Stomach smooth muscle (tissue), 2 donors: ENCODE measurements around the gene NEU4.

ENCODE experiments used
- H3K27ac ChIP-seq: one replicate; pipeline ENCODE4 v1.7.0; 2013; ENCODE audit warnings: mild to moderate bottlenecking, low read length, inconsistent platforms
- H3K27me3 ChIP-seq, 2 donors: one replicate each; pipeline ENCODE4 v1.7.0; 2013; ENCODE audit warnings: low read length in 2 of 2; ENCODE audit not compliant: insufficient read depth in 2 of 2, control insufficient read depth in 1 of 2
- H3K36me3 ChIP-seq, 2 donors: one replicate each; pipeline ENCODE4 v1.7.0; 2013; ENCODE audit warnings: low read length in 2 of 2; ENCODE audit not compliant: control insufficient read depth in 2 of 2, insufficient read depth in 2 of 2
- H3K4me1 ChIP-seq: one replicate; pipeline ENCODE4 v1.7.0; 2013; ENCODE audit warnings: low read length; ENCODE audit not compliant: control insufficient read depth, insufficient read depth
- H3K4me3 ChIP-seq, 2 donors: one replicate each; pipeline ENCODE4 v1.7.0; 2013; ENCODE audit warnings: low read length in 2 of 2
- H3K9ac ChIP-seq, 2 donors: one replicate each; pipeline ENCODE4 v1.7.0; 2013; ENCODE audit warnings: low read length in 2 of 2, mild to moderate bottlenecking in 1 of 2
- H3K9me3 ChIP-seq, 2 donors: one replicate each; pipeline ENCODE4 v1.7.0; 2013; ENCODE audit warnings: low read length in 2 of 2; ENCODE audit not compliant: control insufficient read depth in 2 of 2
- donor health status: healthy.
- donor health status: Pancreatic carcinoma.

Gene NEU4

DNA sequence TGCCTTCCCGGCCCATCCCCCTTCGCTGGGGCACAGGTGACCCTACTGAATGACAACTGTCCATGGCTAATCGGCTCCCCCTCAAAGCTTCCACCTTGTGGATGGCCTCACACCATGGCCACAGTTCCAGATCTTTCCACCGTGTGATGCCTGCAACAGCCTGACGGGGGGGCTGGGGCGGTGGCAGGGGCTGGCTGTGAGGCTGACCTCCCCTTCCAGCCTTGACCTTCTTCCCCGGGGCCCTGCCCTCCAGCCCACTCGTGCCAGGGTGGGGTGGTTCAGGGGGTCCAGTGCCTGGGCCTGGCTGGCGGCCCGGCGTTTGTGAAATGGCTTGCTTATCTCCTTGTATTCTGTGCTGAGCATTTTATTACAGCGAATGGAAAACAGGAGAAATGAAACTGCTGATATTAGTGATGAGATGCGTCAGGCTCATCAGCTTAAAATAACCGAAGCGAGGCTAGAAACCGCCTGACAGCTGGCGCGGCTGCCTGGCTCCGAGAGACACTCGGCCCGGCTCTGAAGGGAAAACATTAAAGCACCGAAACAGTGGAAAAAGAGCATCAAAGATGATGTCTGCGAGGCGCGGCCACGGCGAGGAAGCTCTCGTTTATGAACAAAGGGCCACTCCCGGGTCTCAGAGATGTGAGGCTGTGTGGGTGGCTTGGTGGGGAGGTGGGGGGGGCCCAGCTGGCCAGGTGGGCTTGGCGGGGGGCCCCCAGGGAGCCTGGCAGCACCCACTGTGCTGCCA lies 50.6 kb downstream of the NEU4 start:
- peak overlapping the region in 1 of 2 donors; percentile 52 for H3K4me3 ChIP-seq

DNA sequence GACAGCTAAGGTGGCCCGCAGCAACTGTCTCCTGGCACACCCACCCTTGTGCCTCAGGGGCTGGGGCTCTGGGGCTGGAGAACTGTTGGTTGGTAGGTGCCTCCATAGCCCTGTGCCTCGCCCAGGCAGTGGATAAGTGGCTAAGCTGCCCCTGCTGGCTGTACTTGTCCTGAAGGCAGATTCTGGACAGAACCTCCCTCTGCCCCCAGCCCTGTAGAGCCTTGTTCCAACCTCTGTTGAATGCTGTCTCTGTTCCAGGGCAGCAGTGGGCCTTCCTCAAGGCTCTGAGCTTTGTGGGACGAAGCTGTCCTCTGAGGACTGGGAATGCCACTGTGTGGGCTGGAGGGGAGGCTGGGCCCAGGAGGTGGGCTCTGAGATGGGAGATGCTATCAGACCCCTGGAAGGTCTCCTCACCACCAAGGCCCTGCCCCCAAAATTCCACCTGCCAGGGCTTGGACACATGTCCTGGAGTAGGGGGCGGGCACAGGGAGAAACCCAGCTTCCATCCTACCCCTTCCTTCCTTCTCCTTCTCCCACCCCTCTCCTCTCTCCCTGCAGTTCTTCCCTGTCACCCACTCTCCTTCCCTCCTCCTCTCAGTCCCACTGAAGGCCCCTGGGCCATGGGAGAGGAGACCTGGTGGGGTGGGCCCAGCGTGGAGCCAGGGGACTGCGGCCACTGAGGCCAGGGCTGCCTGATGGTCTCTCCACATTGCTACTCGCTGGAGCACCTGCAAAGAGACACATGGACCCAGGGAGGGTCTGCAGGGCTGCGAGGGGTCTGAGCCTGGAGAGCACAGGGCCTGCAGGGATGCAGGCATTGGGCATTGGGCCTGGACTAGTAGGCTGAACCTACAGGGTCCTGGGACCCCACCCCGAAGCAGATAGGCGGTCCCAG lies 51.4 kb downstream of the NEU4 start:
- no peaks in the 10 kb centered on the region for H3K9me3 ChIP-seq
- H3K27ac ChIP-seq, result peak overlapping the region; percentile 31
- H3K4me3 ChIP-seq, result no peak overlapping the region
- H3K4me1 ChIP-seq, result peaks cover 12% of the 10 kb centered on the region
- no peak overlapping the region for H3K9ac ChIP-seq
- H3K27me3 ChIP-seq, result peaks cover 21 to 46% of the 10 kb centered on the region in 2 donors
- no peaks in the 10 kb centered on the region for H3K36me3 ChIP-seq

More for the DNA sequence above, 50.6 kb downstream of the NEU4 start:
- H3K27me3 ChIP-seq, result peaks cover 21 to 39% of the 10 kb centered on the region in 2 donors
- H3K4me1 ChIP-seq, result peaks cover 12% of the 10 kb centered on the region
- peak overlapping the region; percentile 31 for H3K27ac ChIP-seq
- H3K9me3 ChIP-seq, result no peaks in the 10 kb centered on the region
- no peaks in the 10 kb centered on the region for H3K36me3 ChIP-seq
- no peak overlapping the region for H3K9ac ChIP-seq

DNA sequence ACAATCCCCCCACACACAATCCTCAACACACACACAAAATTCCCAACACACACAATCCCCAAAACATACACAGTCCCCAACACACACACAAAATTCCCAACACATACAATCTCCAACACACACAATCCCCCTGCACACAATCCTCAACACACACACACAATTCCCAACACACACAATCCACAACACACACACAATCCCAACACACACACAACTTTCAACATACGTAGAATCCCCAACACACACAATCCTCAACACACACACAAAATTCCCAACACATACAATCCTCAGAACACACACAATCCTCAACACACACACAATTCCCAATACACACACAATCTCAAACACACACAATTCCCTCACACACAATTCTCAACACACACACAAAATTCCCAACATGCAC lies 52.3 kb downstream of the NEU4 start:
- Histone ChIP-seq H3K36me3 (no peaks in the 10 kb centered on the region), H3K4me1 (peaks cover 12% of the 10 kb centered on the region), H3K27ac (no peak overlapping the region), H3K4me3 (no peak overlapping the region), H3K9me3 (no peaks in the 10 kb centered on the region), H3K9ac (no peak overlapping the region), H3K27me3 (peaks cover 21 to 53% of the 10 kb centered on the region in 2 donors)

DNA sequence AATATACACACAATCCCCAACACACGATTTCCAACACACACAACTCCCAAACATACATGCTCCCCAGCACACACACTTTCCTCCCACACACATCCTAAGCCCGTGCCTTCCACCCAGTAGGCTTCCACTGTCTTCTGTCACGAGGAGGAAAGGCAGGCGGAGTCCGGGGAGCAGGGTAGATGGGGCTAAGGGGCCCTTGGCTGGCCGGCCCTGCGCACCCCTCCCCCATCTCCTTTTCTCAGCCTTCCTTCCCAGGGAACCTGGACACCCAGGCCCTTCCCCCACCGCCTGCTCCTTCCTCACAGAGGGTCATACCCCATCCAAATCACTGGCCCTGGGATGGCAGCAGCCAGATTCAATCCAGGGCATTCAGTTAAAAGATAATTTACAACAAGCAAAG lies 53.1 kb downstream of the NEU4 start:
- H3K4me3 ChIP-seq, result no peak overlapping the region
- H3K36me3 ChIP-seq, result no peaks in the 10 kb centered on the region
- H3K27ac ChIP-seq, result no peak overlapping the region
- no peaks in the 10 kb centered on the region for H3K9me3 ChIP-seq
- peaks cover 29 to 54% of the 10 kb centered on the region in 2 donors for H3K27me3 ChIP-seq
- peaks cover 16% of the 10 kb centered on the region for H3K4me1 ChIP-seq
- no peak overlapping the region for H3K9ac ChIP-seq

DNA sequence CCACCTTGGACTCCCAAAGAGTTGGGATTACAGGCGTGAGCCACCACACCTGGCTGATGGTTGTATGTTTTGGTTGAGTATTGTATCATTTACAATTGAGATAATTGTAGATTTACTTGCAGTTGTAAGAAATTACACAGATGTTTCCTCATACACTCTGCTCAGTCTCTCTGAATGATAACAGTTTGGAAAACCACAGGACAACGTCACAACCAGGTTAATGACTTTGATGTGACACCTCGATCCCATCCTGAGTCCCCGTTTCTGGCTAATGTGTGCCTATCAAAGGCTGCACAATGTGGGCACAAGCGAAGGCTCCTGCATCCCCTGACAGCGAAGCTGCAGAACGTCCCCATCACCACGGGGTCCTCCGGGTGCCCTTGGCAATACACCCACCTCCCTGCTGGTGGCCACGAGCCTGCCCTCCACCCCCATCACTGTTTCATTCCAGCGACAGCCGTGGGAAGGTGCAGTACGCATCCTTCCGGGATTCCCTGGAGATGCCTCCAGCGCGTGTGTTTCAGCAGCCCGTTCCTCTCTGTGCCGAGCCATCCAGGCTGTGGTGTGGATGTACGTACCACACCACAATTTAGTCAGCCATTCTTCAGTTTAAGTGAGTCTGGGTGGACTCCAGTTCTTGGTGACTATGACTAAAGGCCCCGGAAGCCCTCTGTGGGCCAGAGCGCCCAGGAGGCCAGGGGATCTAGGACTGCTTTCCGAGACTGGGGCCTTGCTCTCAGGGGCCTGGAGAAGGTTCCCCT lies 54.0 kb downstream of the NEU4 start:
- peaks cover 38 to 59% of the 10 kb centered on the region in 2 donors for H3K27me3 ChIP-seq
- H3K4me1 ChIP-seq, result peaks cover 16% of the 10 kb centered on the region
- no peaks in the 10 kb centered on the region for H3K36me3 ChIP-seq
- H3K4me3 ChIP-seq, result no peak overlapping the region
- H3K27ac ChIP-seq, result no peak overlapping the region
- H3K9me3 ChIP-seq, result no peaks in the 10 kb centered on the region
- no peak overlapping the region for H3K9ac ChIP-seq

DNA sequence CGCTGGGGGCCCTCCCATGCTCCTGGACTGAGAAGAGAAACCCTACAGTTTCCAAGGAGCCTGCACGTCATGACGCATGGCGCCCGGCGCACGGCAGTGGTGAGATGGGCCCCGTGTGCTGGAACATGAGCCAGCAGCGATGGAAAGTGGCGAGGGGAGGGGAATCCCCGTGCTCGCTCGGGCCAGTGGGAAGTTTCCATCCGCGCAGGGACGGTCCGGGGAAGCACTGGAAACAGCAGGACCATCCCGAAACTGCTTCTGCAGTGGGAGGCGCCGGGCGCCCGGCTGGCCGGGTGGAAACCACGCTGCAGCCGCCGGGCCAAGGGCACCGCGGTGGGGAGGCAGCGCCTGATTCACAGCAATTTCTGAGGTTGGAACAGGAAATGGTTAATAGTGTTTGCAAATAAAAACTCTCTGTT lies 54.6 kb downstream of the NEU4 start:
- Histone ChIP-seq H3K27ac (no peak overlapping the region), H3K36me3 (no peaks in the 10 kb centered on the region), H3K9me3 (no peaks in the 10 kb centered on the region), H3K9ac (no peak overlapping the region), H3K27me3 (peaks cover 41 to 62% of the 10 kb centered on the region in 2 donors), H3K4me3 (no peak overlapping the region), H3K4me1 (peaks cover 20% of the 10 kb centered on the region)

DNA sequence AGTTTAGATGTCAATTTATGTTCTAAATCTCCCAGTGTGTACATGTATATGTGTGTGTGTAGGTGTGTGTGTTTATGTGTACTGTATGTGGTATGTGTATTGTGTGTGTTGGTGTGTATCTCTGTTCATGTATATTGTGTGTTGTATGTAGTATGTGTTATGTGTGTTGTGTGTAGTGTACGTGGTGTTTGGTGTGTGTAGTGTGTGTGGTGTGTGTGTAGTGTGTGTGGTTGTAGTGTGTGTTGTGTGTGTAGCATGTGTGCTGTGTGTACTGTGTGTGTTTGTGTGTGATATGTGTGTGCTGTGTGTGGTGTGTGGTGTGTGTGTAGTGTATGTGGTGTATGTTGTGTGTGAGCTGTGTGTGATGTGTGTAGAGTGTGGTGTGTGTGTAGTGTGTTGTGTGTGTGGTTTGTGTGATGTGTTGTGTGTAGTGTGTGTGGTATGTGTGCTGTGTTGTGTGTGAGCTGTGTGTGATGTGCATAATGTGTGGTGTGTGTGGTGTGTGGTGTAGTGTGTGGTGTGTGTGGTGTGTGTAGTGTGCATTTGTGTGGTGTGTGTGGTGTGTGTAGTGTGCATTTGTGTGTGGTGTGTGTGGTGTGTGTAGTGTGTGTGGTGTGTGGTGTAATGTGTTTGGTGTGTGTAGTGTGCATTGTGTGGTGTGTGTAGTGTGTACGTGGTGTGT lies 55.3 kb downstream of the NEU4 start:
- Histone ChIP-seq H3K4me3 (no peak overlapping the region), H3K27me3 (peaks cover 39 to 63% of the 10 kb centered on the region in 2 donors), H3K9me3 (no peaks in the 10 kb centered on the region), H3K27ac (no peak overlapping the region), H3K4me1 (peaks cover 22% of the 10 kb centered on the region), H3K36me3 (no peaks in the 10 kb centered on the region), H3K9ac (no peak overlapping the region)

DNA sequence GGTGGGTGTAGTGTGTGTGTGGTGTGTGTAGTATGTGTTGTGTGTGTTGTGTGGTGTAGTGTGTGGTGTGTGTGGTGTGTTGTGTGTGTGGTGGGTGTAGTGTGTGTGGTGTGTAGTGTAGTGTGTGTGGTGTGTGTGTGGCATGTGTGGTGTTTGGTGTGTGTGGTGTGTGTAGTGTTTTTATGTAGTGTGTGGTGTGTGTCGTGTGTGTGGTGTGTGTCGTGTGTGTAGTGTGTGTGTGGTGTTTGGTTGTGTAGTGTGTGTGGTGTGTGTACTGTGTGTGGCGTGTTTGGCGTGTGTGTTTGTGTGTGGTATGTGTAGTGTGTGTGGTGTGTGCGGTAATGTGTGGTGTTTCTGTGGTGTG lies 55.8 kb downstream of the NEU4 start:
- no peak overlapping the region for H3K9ac ChIP-seq
- H3K4me3 ChIP-seq, result no peak overlapping the region
- no peaks in the 10 kb centered on the region for H3K9me3 ChIP-seq
- no peaks in the 10 kb centered on the region for H3K36me3 ChIP-seq
- no peak overlapping the region for H3K27ac ChIP-seq
- peaks cover 22% of the 10 kb centered on the region for H3K4me1 ChIP-seq
- peaks cover 40 to 61% of the 10 kb centered on the region in 2 donors for H3K27me3 ChIP-seq

DNA sequence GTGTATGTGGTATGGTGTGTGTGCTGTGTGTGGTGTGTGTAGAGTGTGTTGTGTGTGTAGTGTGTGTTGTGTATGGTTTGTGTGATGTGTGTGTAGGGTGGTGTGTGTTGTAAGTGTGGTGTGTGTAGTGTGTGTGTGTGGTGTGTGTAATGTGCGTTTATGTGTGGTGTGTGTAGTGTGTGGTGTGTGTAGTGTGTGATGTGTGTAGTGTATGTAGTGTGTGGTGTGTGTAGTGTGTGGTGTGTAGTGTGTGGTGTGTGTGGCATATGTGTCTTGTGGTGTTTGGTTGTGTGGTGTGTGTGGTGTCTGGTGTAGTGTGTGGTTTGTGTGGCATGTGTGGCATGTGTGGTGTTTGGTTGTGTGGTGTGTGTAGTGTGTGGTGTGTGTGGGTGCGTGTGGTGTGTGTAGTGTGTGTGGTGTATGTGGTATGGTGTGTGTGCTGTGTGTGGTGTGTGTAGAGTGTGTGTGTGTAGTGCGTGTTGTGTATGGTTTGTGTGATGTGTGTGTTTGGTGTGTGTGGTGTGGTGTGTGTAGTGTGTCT lies 56.5 kb downstream of the NEU4 start:
- H3K27me3 ChIP-seq, result peaks cover 40 to 58% of the 10 kb centered on the region in 2 donors
- no peaks in the 10 kb centered on the region for H3K9me3 ChIP-seq

More for the DNA sequence above, 56.5 kb downstream of the NEU4 start:
- Histone ChIP-seq H3K27ac (no peak overlapping the region), H3K9ac (no peak overlapping the region), H3K4me3 (no peak overlapping the region), H3K4me1 (peaks cover 16% of the 10 kb centered on the region), H3K36me3 (no peaks in the 10 kb centered on the region)
